Sigmoid colon (tissue), 7 donors: ENCODE results near the gene SMIM23. TPM values are rescaled to one million over a fixed set of nuclear protein-coding genes. Genes with fewer than 3 reads are reported as not detected.

Experiments used
- DNase-seq: peaks from one replicate; pipeline ENCODE4 v3.0.0-alpha.2; 2019
- H3K27ac ChIP-seq, 4 donors: fragments of 200-600 bp; sonication (generic); one replicate each; pipeline ENCODE4 v1.5.1; 2016 to 2019; ENCODE audit warnings: mild to moderate bottlenecking in 1 of 4
- H3K27me3 ChIP-seq, 3 donors: fragments of 200-600 bp; sonication (generic); one replicate each; pipeline ENCODE4 v1.5.1; 2019; ENCODE audit warnings: mild to moderate bottlenecking in 1 of 3
- H3K36me3 ChIP-seq, 4 donors: fragments of 200-600 bp; sonication (generic); one replicate each; pipeline ENCODE4 v1.5.1; 2016 to 2019
- H3K4me1 ChIP-seq, 4 donors: fragments of 200-600 bp; sonication (generic); one replicate each; pipeline ENCODE4 v1.5.1; 2017 to 2019
- H3K4me3 ChIP-seq, 4 donors: fragments of 200-600 bp; sonication (generic); one replicate each; pipeline ENCODE4 v1.5.1; 2017 to 2019; ENCODE audit warnings: mild to moderate bottlenecking in 2 of 4, moderate library complexity in 1 of 4
- H3K9me3 ChIP-seq, 4 donors: fragments of 200-600 bp in 3 of 4; sonication (generic) in 3 of 4; one replicate each; pipeline versions ENCODE4 v1.5.1 to v1.6.1; 2013 to 2019
- CTCF ChIP-seq, 4 experiments: fragments of 450-650 bp in 3 of 4; fragments of 200-600 bp in 1 of 4; IDR thresholded peaks; one replicate each; pipeline ENCODE4 v1.5.1; 2016 to 2019; ENCODE audit warnings: antibody characterized with exemption in 4 of 4, mild to moderate bottlenecking in 3 of 4, moderate library complexity in 2 of 4
- EP300 ChIP-seq, 4 donors: sonication (generic); formaldehyde crosslinking; IDR thresholded peaks; one replicate each; pipeline ENCODE4 v1.6.1; 2017; ENCODE audit warnings: antibody characterized with exemption in 4 of 4
- POLR2A ChIP-seq, 2 donors: fragments of 450-650 bp; IDR thresholded peaks; one replicate each; pipeline ENCODE4 v1.6.1; 2016; ENCODE audit warnings: antibody characterized with exemption in 2 of 2, mild to moderate bottlenecking in 2 of 2, moderate library complexity in 2 of 2
- POLR2AphosphoS5 ChIP-seq, 4 donors: sonication (generic); formaldehyde crosslinking; IDR thresholded peaks; one replicate each; pipeline ENCODE4 v1.6.1; 2017; ENCODE audit warnings: antibody characterized with exemption in 4 of 4
- WGBS, 2 donors: extraction: QIAGEN DNeasy Blood & Tissue Kit; methylation state at CpG; one replicate each; pipeline ENCODE4 v1.1.7; 2013; 5-methylcytosine and 5-hydroxymethylcytosine counted together
- intact Hi-C: fragments of 100-400 bp; cut with DNase I; formaldehyde crosslinking; loops from one replicate; pipeline ENCODE4 v1.15.1; 2023
- polyA plus RNA-seq, 3 donors: library from polyadenylated mRNA; stranded (reverse); fragments of 200-250 nt; gene quantifications; one replicate each; pipeline ENCODE4 v1.2.3, GENCODE V29; 2013
- total RNA-seq, 4 donors: library from RNA; depleted of rRNA; stranded (reverse); fragments of >200 nt; gene quantifications; one replicate each; pipeline ENCODE4 v1.1.0, GENCODE V29; 2016
- donor health status: healthy with polysubstance abuse.
- donor health status: Bipolar disorder and iron deficiency.
- donor health status: healthy.

SMIM23 gene
- total and polyA plus RNA-seq, 7 donors = not detected

GRCh38 chr5:171835066-171835465 lies 49.4 kb downstream of the SMIM23 start:
- Histone ChIP-seq H3K36me3 (no peaks in the 10 kb centered on the region), H3K27ac (no peak overlapping the region), H3K9me3 (peaks cover 0 to 4% (median 0%) of the 10 kb centered on the region in 4 donors), H3K4me3 (no peak overlapping the region), H3K4me1 (no peaks in the 10 kb centered on the region), H3K27me3 (no peaks in the 10 kb centered on the region)
- intact Hi-C loops = no loop called here
- TF ChIP-seq POLR2AphosphoS5 (IDR thresholded peaks at IDR 0.05) = no peak
- no peak for TF ChIP-seq CTCF (IDR thresholded peaks at IDR 0.05)
- TF ChIP-seq EP300 (IDR thresholded peaks at IDR 0.05) = no peak
- no peak for TF ChIP-seq POLR2A (IDR thresholded peaks at IDR 0.05)
- WGBS, 2 donors = 82 to 84% methylated on average over 7 of the region's 7 CpGs
- no peak for DNase-seq

- no peak for TF ChIP-seq CTCF (IDR thresholded peaks at IDR 0.05)
- DNase-seq = no peak
- Histone ChIP-seq H3K9me3 (peaks cover 0 to 4% (median 0%) of the 10 kb centered on the region in 4 donors), H3K4me3 (no peak overlapping the region), H3K4me1 (no peaks in the 10 kb centered on the region), H3K27me3 (no peaks in the 10 kb centered on the region), H3K27ac (no peak overlapping the region), H3K36me3 (no peaks in the 10 kb centered on the region)
- intact Hi-C loops = no loop called here
Observed at GRCh38 chr5:171837522-171837921, 51.9 kb downstream of the SMIM23 start.

DNA sequence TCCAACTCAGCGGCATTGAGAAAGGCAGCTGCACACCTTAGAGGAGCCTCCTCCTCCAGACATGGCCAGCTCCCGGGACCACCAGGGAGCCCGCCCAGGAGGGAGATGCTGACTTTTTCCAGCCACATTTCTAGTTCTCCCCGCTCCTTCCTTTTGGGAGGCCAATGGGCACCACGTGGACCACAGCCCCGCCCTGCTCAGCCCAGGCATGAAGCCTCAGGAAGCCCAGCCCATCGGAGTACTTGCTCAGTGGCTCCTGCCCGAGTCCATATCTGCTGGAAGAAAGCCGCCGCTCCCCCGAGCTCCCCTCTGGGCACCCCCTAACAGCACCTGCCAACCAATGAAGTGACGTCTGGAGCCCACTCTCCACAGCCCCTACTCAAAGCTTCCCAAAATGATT lies 52.4 kb downstream of the SMIM23 start:
- WGBS, 2 donors = 76 to 79% methylated on average over 12 of the region's 12 CpGs
- Histone ChIP-seq H3K4me1 (no peaks in the 10 kb centered on the region), H3K9me3 (peaks cover 0 to 3% (median 0%) of the 10 kb centered on the region in 4 donors), H3K27ac (no peak overlapping the region), H3K4me3 (no peak overlapping the region), H3K27me3 (no peaks in the 10 kb centered on the region), H3K36me3 (no peaks in the 10 kb centered on the region)
- no peak for TF ChIP-seq POLR2AphosphoS5 (IDR thresholded peaks at IDR 0.05)
- TF ChIP-seq EP300 (IDR thresholded peaks at IDR 0.05) = no peak
- TF ChIP-seq CTCF (IDR thresholded peaks at IDR 0.05) = no peak
- no peak for TF ChIP-seq POLR2A (IDR thresholded peaks at IDR 0.05)
- intact Hi-C loops = no loop called here
- DNase-seq = no peak

- intact Hi-C loops = no loop called here
- TF ChIP-seq CTCF (IDR thresholded peaks at IDR 0.05) = no peak
- no peak for TF ChIP-seq POLR2A (IDR thresholded peaks at IDR 0.05)
- TF ChIP-seq EP300 (IDR thresholded peaks at IDR 0.05) = no peak
Observed at GRCh38 chr5:171839112-171839511, 53.5 kb downstream of the SMIM23 start.

GRCh38 chr5:171840066-171840465 lies 54.4 kb downstream of the SMIM23 start:
- no peaks in the 10 kb centered on the region for H3K9me3 ChIP-seq
- H3K36me3 ChIP-seq = no peaks in the 10 kb centered on the region
- no peaks in the 10 kb centered on the region for H3K27me3 ChIP-seq
- no peak overlapping the region for H3K4me3 ChIP-seq
- no peaks in the 10 kb centered on the region for H3K4me1 ChIP-seq
- no peak for DNase-seq
- intact Hi-C loops = no loop called here
- TF ChIP-seq POLR2A (IDR thresholded peaks at IDR 0.05) (no peak), POLR2AphosphoS5 (IDR thresholded peaks at IDR 0.05) (no peak), CTCF (IDR thresholded peaks at IDR 0.05) (no peak), EP300 (IDR thresholded peaks at IDR 0.05) (no peak)
- H3K27ac ChIP-seq = no peak overlapping the region
- 46 to 47% methylated on average over 2 of the region's 2 CpGs for WGBS, 2 donors

More at GRCh38 chr5:171839112-171839511, 53.5 kb downstream of the SMIM23 start:
- H3K9me3 ChIP-seq = no peaks in the 10 kb centered on the region
- H3K4me1 ChIP-seq = no peaks in the 10 kb centered on the region
- no peak for DNase-seq
- H3K27ac ChIP-seq = no peak overlapping the region
- H3K4me3 ChIP-seq = no peak overlapping the region
- H3K36me3 ChIP-seq = no peaks in the 10 kb centered on the region
- H3K27me3 ChIP-seq = no peaks in the 10 kb centered on the region
- 84 to 85% methylated on average over 2 of the region's 2 CpGs for WGBS, 2 donors
